Upper lobe of left lung (tissue), 6 donors: ENCODE results near the gene GNB5. TPM values are rescaled to one million over a fixed set of nuclear protein-coding genes. Genes with fewer than 3 reads are reported as not detected.

Source experiments
- ATAC-seq, 2 donors: fragments of 200-7000 bp; cut with Tn5 transposase; one replicate each; pipeline ENCODE4 v1.9.1; 2022; ENCODE audit warnings: mild to moderate bottlenecking in 2 of 2, moderate library complexity in 2 of 2; ENCODE audit not compliant: low FRiP score in 2 of 2
- DNase-seq, 2 donors: peaks; one replicate each; pipeline ENCODE4 v3.0.0-alpha.2; 2019 to 2020
- H3K27ac ChIP-seq, 4 donors: fragments of 200-600 bp; sonication (generic); one replicate each; pipeline ENCODE4 v1.5.1; 2016 to 2019
- H3K27me3 ChIP-seq, 4 donors: fragments of 200-600 bp; sonication (generic); one replicate each; pipeline ENCODE4 v1.5.1; 2017 to 2019
- H3K36me3 ChIP-seq, 4 donors: fragments of 200-600 bp; sonication (generic); one replicate each; pipeline ENCODE4 v1.5.1; 2016 to 2019
- H3K4me1 ChIP-seq, 4 donors: fragments of 200-600 bp; sonication (generic); one replicate each; pipeline ENCODE4 v1.5.1; 2018 to 2019
- H3K4me3 ChIP-seq, 4 donors: fragments of 200-600 bp; sonication (generic); one replicate each; pipeline ENCODE4 v1.5.1; 2017 to 2019; ENCODE audit warnings: mild to moderate bottlenecking in 2 of 4, moderate library complexity in 1 of 4
- H3K9me3 ChIP-seq, 4 donors: fragments of 200-600 bp; sonication (generic); one replicate each; pipeline ENCODE4 v1.5.1; 2018 to 2019
- CTCF ChIP-seq, 6 experiments: fragments of 450-650 bp in 4 of 6; fragments of 200-600 bp in 2 of 6; sonication (generic) in 2 of 6; IDR thresholded peaks; one replicate each; pipeline ENCODE4 v1.5.1; 2016 to 2019; ENCODE audit warnings: antibody characterized with exemption in 6 of 6
- EP300 ChIP-seq, 4 donors: sonication (generic); formaldehyde crosslinking; IDR thresholded peaks; one replicate each; pipeline ENCODE4 v1.5.1; 2017; ENCODE audit warnings: antibody characterized with exemption in 4 of 4, control low read depth in 2 of 4
- POLR2A ChIP-seq, 4 donors: fragments of 450-650 bp; IDR thresholded peaks; one replicate each; pipeline ENCODE4 v1.5.1; 2016 to 2017; ENCODE audit warnings: antibody characterized with exemption in 4 of 4, mild to moderate bottlenecking in 2 of 4
- POLR2AphosphoS5 ChIP-seq, 2 donors: sonication (generic); formaldehyde crosslinking; IDR thresholded peaks; one replicate each; pipeline ENCODE4 v1.5.1; 2017; ENCODE audit warnings: antibody characterized with exemption in 2 of 2
- WGBS, 2 donors: methylation state at CpG; one replicate each; pipeline ENCODE4 v1.1.5; 2017 to 2018; 5-methylcytosine and 5-hydroxymethylcytosine counted together
- total RNA-seq, 6 donors: library from RNA; depleted of rRNA in 4 of 6; stranded (reverse); fragments of >200 nt in 4 of 6; gene quantifications; one replicate each; pipeline versions ENCODE4 v1.1.0 to v1.2.1, GENCODE V29; 2016 to 2021
- donor health status: DM: no; HTN: no; CAD: no; lungs with moderate emphysema.
- donor health status: DM: no; HTN: yes; CAD: no; lungs with severe emphysema.

GNB5 gene
- total RNA-seq, 6 donors from 2014 or later, result 14.7 to 56.8 (median 31.0) TPM

- no peak for ATAC-seq
- TF ChIP-seq POLR2AphosphoS5 (IDR thresholded peaks at IDR 0.05), result no peak
- 79 to 92% methylated on average over 2 of the region's 2 CpGs for WGBS, 2 donors
Observed at GRCh38 chr15:52164631-52165265, 26.4 kb downstream of the GNB5 start.

GRCh38 chr15:52163321-52164190 is 27.6 kb downstream of the GNB5 start:
- Histone ChIP-seq H3K4me3 (no peak overlapping the region), H3K27me3 (no peaks in the 10 kb centered on the region), H3K36me3 (peaks cover 0 to 10% (median 4%) of the 10 kb centered on the region in 4 donors), H3K27ac (no peak overlapping the region), H3K9me3 (no peaks in the 10 kb centered on the region), H3K4me1 (no peaks in the 10 kb centered on the region)
- peak; percentile 10 to 55 for ATAC-seq
- 94% methylated on average over 15 to 19 of the region's 19 CpGs for WGBS, 2 donors
- no peak for DNase-seq
- TF ChIP-seq CTCF (IDR thresholded peaks at IDR 0.05) (peak in 1 of 6 experiments; percentile 7), POLR2A (IDR thresholded peaks at IDR 0.05) (no peak), POLR2AphosphoS5 (IDR thresholded peaks at IDR 0.05) (no peak), EP300 (IDR thresholded peaks at IDR 0.05) (no peak)

More at GRCh38 chr15:52164631-52165265, 26.4 kb downstream of the GNB5 start:
- Histone ChIP-seq H3K27ac (no peak overlapping the region), H3K36me3 (peaks cover 0 to 10% (median 4%) of the 10 kb centered on the region in 4 donors), H3K4me1 (no peaks in the 10 kb centered on the region), H3K27me3 (no peaks in the 10 kb centered on the region), H3K9me3 (no peaks in the 10 kb centered on the region), H3K4me3 (no peak overlapping the region)
- no peak for DNase-seq

GRCh38 chr15:52162876-52163275 is 28.3 kb downstream of the GNB5 start:
- WGBS, 2 donors, result 92 to 94% methylated on average over 22 of the region's 22 CpGs
- peaks cover 0 to 10% (median 4%) of the 10 kb centered on the region in 4 donors for H3K36me3 ChIP-seq
- TF ChIP-seq POLR2AphosphoS5 (IDR thresholded peaks at IDR 0.05), result no peak
- no peak for TF ChIP-seq EP300 (IDR thresholded peaks at IDR 0.05)
- no peak for TF ChIP-seq POLR2A (IDR thresholded peaks at IDR 0.05)
- no peak for TF ChIP-seq CTCF (IDR thresholded peaks at IDR 0.05)

GRCh38 chr15:52162260-52162659 is 28.9 kb downstream of the GNB5 start:
- DNase-seq, result no peak
- H3K4me3 ChIP-seq, result no peak overlapping the region
- H3K9me3 ChIP-seq, result no peaks in the 10 kb centered on the region
- ATAC-seq, result no peak
- peaks cover 0 to 10% (median 4%) of the 10 kb centered on the region in 4 donors for H3K36me3 ChIP-seq
- no peak overlapping the region for H3K27ac ChIP-seq
- H3K4me1 ChIP-seq, result no peaks in the 10 kb centered on the region
- 85 to 98% methylated on average over 4 of the region's 4 CpGs for WGBS, 2 donors
- TF ChIP-seq CTCF (IDR thresholded peaks at IDR 0.05) (no peak), POLR2A (IDR thresholded peaks at IDR 0.05) (no peak), EP300 (IDR thresholded peaks at IDR 0.05) (no peak), POLR2AphosphoS5 (IDR thresholded peaks at IDR 0.05) (no peak)
- no peaks in the 10 kb centered on the region for H3K27me3 ChIP-seq

More at GRCh38 chr15:52162876-52163275, 28.3 kb downstream of the GNB5 start:
- no peak overlapping the region for H3K4me3 ChIP-seq
- no peaks in the 10 kb centered on the region for H3K9me3 ChIP-seq
- ATAC-seq (no peak), DNase-seq (no peak)
- H3K27me3 ChIP-seq, result no peaks in the 10 kb centered on the region
- H3K27ac ChIP-seq, result no peak overlapping the region
- H3K4me1 ChIP-seq, result no peaks in the 10 kb centered on the region

- no peaks in the 10 kb centered on the region for H3K27me3 ChIP-seq
- no peak overlapping the region for H3K27ac ChIP-seq
- H3K9me3 ChIP-seq, result no peaks in the 10 kb centered on the region
- WGBS, 2 donors, result 96 to 99% methylated on average over 11 to 13 of the region's 13 CpGs
- TF ChIP-seq EP300 (IDR thresholded peaks at IDR 0.05) (no peak), POLR2AphosphoS5 (IDR thresholded peaks at IDR 0.05) (no peak), CTCF (IDR thresholded peaks at IDR 0.05) (no peak), POLR2A (IDR thresholded peaks at IDR 0.05) (no peak)
- H3K4me3 ChIP-seq, result no peak overlapping the region
- no peak for ATAC-seq
- H3K4me1 ChIP-seq, result no peaks in the 10 kb centered on the region
- DNase-seq, result no peak
- peaks cover 0 to 10% (median 4%) of the 10 kb centered on the region in 4 donors for H3K36me3 ChIP-seq
Observed at GRCh38 chr15:52161406-52161966, 29.7 kb downstream of the GNB5 start.
